ENCODE measurements around the gene CAVIN1. TPM values are rescaled to one million over a fixed set of nuclear protein-coding genes. Genes with fewer than 3 reads are reported as not detected.

Gene CAVIN1
- total and polyA plus RNA-seq, 11 donors = 140 to 318 (median 253) TPM

GRCh38 chr17:42359133-42359532 lies 63.9 kb downstream of the CAVIN1 start:
- H3K27me3 ChIP-seq = no peaks in the 10 kb centered on the region
- DNase-seq (no peak), ATAC-seq (no peak)
- TF ChIP-seq POLR2A (IDR thresholded peaks at IDR 0.05) (no peak), CTCF (IDR thresholded peaks at IDR 0.05) (no peak)
- no peak overlapping the region for H3K27ac ChIP-seq
- peaks cover 0 to 91% (median 55%) of the 10 kb centered on the region in 12 donors for H3K4me1 ChIP-seq
- intact Hi-C loops (cut with DNase I) = no loop called here
- peaks cover 0 to 11% (median 0%) of the 10 kb centered on the region in 9 donors for H3K36me3 ChIP-seq
- H3K4me3 ChIP-seq = no peak overlapping the region
- 74 to 79% (median 78%) methylated on average over 7 of the region's 7 CpGs for WGBS, 4 donors
- peaks cover 0 to 5% (median 0%) of the 10 kb centered on the region in 12 donors for H3K9me3 ChIP-seq

GRCh38 chr17:42358434-42358833 lies 64.6 kb downstream of the CAVIN1 start:
- no peak for DNase-seq
- WGBS, 4 donors = 70 to 83% (median 79%) methylated on average over 1 of the region's 1 CpG
- ATAC-seq = no peak
- H3K27ac ChIP-seq = peak overlapping the region in 1 of 12 donors; percentile 59
- H3K36me3 ChIP-seq = peaks cover 0 to 11% (median 0%) of the 10 kb centered on the region in 9 donors
- H3K9me3 ChIP-seq = peaks cover 0 to 5% (median 0%) of the 10 kb centered on the region in 12 donors
- no peaks in the 10 kb centered on the region for H3K27me3 ChIP-seq
- peaks cover 4 to 91% (median 52%) of the 10 kb centered on the region in 12 donors for H3K4me1 ChIP-seq
- no peak overlapping the region for H3K4me3 ChIP-seq
- intact Hi-C loops (cut with DNase I) = no loop called here
- TF ChIP-seq CTCF (IDR thresholded peaks at IDR 0.05) (no peak), POLR2A (IDR thresholded peaks at IDR 0.05) (no peak)

- 58 to 77% (median 66%) methylated on average over 3 of the region's 3 CpGs for WGBS, 4 donors
These were observed 67.9 kb downstream of the CAVIN1 start for GRCh38 chr17:42354956-42355843.

More at GRCh38 chr17:42354956-42355843, 67.9 kb downstream of the CAVIN1 start:
- no peak for TF ChIP-seq CTCF (IDR thresholded peaks at IDR 0.05)
- TF ChIP-seq POLR2A (IDR thresholded peaks at IDR 0.05) = no peak
- Histone ChIP-seq H3K36me3 (peaks cover 0 to 16% (median 0%) of the 10 kb centered on the region in 9 donors), H3K4me1 (peaks cover 5 to 79% (median 38%) of the 10 kb centered on the region in 12 donors), H3K27ac (peak overlapping the region in 3 of 12 donors; percentile 11 to 37 (median 16)), H3K27me3 (no peaks in the 10 kb centered on the region), H3K9me3 (no peaks in the 10 kb centered on the region), H3K4me3 (no peak overlapping the region)
- DNase-seq (no peak), ATAC-seq (no peak)
- intact Hi-C loops (cut with DNase I) = no loop called here

Other genes with a start within 250 kb of the CAVIN1 start
- under 1 TPM in 8 of 9 donors, not detected in 1; 0.07 to 0.28 (median 0.14) TPM for gene KCNH4, start 242.1 kb downstream of the CAVIN1 start, total RNA-seq
- gene KCNH4, start 242.1 kb downstream of the CAVIN1 start, polyA plus RNA-seq = under 1 TPM; 0.08 to 0.10 TPM
- not detected for gene HCRT, start 237.8 kb downstream of the CAVIN1 start, total RNA-seq
- not detected for gene HCRT, start 237.8 kb downstream of the CAVIN1 start, polyA plus RNA-seq
- 10 to 100 TPM in 3 of 9 donors, 1 to 10 TPM in 6; 4.9 to 17.3 (median 8.3) TPM for gene GHDC, start 228.8 kb downstream of the CAVIN1 start, total RNA-seq
- gene GHDC, start 228.8 kb downstream of the CAVIN1 start, polyA plus RNA-seq = 1 to 10 TPM; 6.2 to 9.4 TPM
- gene STAT5B, start 146.9 kb downstream of the CAVIN1 start, total RNA-seq = 10 to 100 TPM; 26.1 to 51.9 (median 32.4) TPM
- 10 to 100 TPM; 13.0 to 20.3 TPM for gene STAT5B, start 146.9 kb downstream of the CAVIN1 start, polyA plus RNA-seq
- gene STAT5A, start 134.8 kb downstream of the CAVIN1 start, total RNA-seq = 10 to 100 TPM in 8 of 9 donors, 1 to 10 TPM in 1; 7.5 to 44.0 (median 15.7) TPM
- 1 to 10 TPM; 4.9 to 9.0 TPM for gene STAT5A, start 134.8 kb downstream of the CAVIN1 start, polyA plus RNA-seq
- 100 to 1,000 TPM; 111 to 614 (median 148) TPM for gene STAT3, start 34.8 kb downstream of the CAVIN1 start, total RNA-seq
- 100 to 1,000 TPM in 1 of 2 donors, 10 to 100 TPM in 1; 36.0 to 152 TPM for gene STAT3, start 34.8 kb downstream of the CAVIN1 start, polyA plus RNA-seq
- gene ATP6V0A1, start 35.6 kb upstream of the CAVIN1 start, total RNA-seq = 10 to 100 TPM; 30.3 to 65.9 (median 35.9) TPM
- gene ATP6V0A1, start 35.6 kb upstream of the CAVIN1 start, polyA plus RNA-seq = 10 to 100 TPM; 24.3 to 40.6 TPM
- 10 to 100 TPM in 8 of 9 donors, 1 to 10 TPM in 1; 8.4 to 22.0 (median 12.5) TPM for gene NAGLU, start 113.0 kb upstream of the CAVIN1 start, total RNA-seq
- gene NAGLU, start 113.0 kb upstream of the CAVIN1 start, polyA plus RNA-seq = 10 to 100 TPM; 10.4 to 19.1 TPM
- 1 to 10 TPM in 3 of 9 donors, under 1 TPM in 5, not detected in 1; 0.32 to 1.7 (median 0.97) TPM for gene HSD17B1, start 129.7 kb upstream of the CAVIN1 start, total RNA-seq
- 1 to 10 TPM; 1.2 to 1.8 TPM for gene HSD17B1, start 129.7 kb upstream of the CAVIN1 start, polyA plus RNA-seq
- 10 to 100 TPM; 24.3 to 50.4 (median 33.2) TPM for gene COASY, start 138.9 kb upstream of the CAVIN1 start, total RNA-seq
- 10 to 100 TPM; 37.5 to 59.1 TPM for gene COASY, start 138.9 kb upstream of the CAVIN1 start, polyA plus RNA-seq
- 10 to 100 TPM; 48.1 to 76.2 (median 57.9) TPM for gene MLX, start 143.8 kb upstream of the CAVIN1 start, total RNA-seq
- gene MLX, start 143.8 kb upstream of the CAVIN1 start, polyA plus RNA-seq = 10 to 100 TPM; 53.1 to 71.7 TPM
- 1 to 10 TPM in 7 of 9 donors, under 1 TPM in 2; 0.71 to 4.1 (median 2.0) TPM for gene PSMC3IP, start 154.5 kb upstream of the CAVIN1 start, total RNA-seq
- 1 to 10 TPM; 2.1 to 2.9 TPM for gene PSMC3IP, start 154.5 kb upstream of the CAVIN1 start, polyA plus RNA-seq
- gene RETREG3, start 186.1 kb upstream of the CAVIN1 start, total RNA-seq = 10 to 100 TPM; 21.3 to 39.0 (median 28.3) TPM
- 10 to 100 TPM; 12.2 to 16.8 TPM for gene RETREG3, start 186.1 kb upstream of the CAVIN1 start, polyA plus RNA-seq
- 10 to 100 TPM; 31.5 to 80.1 (median 49.3) TPM for gene TUBG1, start 186.4 kb upstream of the CAVIN1 start, total RNA-seq
- 100 to 1,000 TPM in 1 of 2 donors, 10 to 100 TPM in 1; 46.4 to 112 TPM for gene TUBG1, start 186.4 kb upstream of the CAVIN1 start, polyA plus RNA-seq
- gene TUBG2, start 236.0 kb upstream of the CAVIN1 start, total RNA-seq = 10 to 100 TPM; 11.0 to 28.2 (median 16.7) TPM
- 10 to 100 TPM in 1 of 2 donors, 1 to 10 TPM in 1; 8.6 to 15.3 TPM for gene TUBG2, start 236.0 kb upstream of the CAVIN1 start, polyA plus RNA-seq

All from heart left ventricle (tissue), 16 donors.